ENCODE data around the gene FARS2.

DNA sequence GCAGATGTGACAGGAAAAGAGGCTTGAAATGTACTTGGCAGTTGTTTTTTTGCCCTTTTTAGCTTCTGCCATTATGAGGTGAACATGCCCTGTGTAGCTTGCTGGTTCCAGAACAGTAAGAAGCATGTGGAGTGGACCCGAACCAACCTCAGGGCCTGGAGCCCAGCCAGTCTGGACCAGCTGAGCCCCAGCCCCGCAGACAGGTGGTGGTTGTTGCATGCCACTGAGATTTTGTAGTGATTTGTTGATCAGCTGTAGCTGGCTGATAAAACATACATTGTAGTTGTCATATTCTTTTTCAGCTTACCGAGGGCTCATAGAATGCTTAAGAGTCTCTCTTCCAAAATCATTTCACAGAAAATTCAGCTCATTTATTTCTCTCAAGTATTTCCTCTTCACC is 182.2 kb downstream of the FARS2 start:
- TF ChIP-seq, protein P1, sequence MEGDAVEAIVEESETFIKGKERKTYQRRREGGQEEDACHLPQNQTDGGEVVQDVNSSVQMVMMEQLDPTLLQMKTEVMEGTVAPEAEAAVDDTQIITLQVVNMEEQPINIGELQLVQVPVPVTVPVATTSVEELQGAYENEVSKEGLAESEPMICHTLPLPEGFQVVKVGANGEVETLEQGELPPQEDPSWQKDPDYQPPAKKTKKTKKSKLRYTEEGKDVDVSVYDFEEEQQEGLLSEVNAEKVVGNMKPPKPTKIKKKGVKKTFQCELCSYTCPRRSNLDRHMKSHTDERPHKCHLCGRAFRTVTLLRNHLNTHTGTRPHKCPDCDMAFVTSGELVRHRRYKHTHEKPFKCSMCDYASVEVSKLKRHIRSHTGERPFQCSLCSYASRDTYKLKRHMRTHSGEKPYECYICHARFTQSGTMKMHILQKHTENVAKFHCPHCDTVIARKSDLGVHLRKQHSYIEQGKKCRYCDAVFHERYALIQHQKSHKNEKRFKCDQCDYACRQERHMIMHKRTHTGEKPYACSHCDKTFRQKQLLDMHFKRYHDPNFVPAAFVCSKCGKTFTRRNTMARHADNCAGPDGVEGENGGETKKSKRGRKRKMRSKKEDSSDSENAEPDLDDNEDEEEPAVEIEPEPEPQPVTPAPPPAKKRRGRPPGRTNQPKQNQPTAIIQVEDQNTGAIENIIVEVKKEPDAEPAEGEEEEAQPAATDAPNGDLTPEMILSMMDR (conservative IDR thresholded peaks at IDR 0.05; ENCODE audit: low read depth, low read length): no peak
- TF ChIP-seq EZH2 (IDR thresholded peaks at IDR 0.05; ENCODE audit: borderline replicate concordance, low read depth, low read length, poor library complexity, severe bottlenecking): no peak

All from A673 (cell line).